ENCODE results near the gene CAND2.

Gene CAND2

DNA sequence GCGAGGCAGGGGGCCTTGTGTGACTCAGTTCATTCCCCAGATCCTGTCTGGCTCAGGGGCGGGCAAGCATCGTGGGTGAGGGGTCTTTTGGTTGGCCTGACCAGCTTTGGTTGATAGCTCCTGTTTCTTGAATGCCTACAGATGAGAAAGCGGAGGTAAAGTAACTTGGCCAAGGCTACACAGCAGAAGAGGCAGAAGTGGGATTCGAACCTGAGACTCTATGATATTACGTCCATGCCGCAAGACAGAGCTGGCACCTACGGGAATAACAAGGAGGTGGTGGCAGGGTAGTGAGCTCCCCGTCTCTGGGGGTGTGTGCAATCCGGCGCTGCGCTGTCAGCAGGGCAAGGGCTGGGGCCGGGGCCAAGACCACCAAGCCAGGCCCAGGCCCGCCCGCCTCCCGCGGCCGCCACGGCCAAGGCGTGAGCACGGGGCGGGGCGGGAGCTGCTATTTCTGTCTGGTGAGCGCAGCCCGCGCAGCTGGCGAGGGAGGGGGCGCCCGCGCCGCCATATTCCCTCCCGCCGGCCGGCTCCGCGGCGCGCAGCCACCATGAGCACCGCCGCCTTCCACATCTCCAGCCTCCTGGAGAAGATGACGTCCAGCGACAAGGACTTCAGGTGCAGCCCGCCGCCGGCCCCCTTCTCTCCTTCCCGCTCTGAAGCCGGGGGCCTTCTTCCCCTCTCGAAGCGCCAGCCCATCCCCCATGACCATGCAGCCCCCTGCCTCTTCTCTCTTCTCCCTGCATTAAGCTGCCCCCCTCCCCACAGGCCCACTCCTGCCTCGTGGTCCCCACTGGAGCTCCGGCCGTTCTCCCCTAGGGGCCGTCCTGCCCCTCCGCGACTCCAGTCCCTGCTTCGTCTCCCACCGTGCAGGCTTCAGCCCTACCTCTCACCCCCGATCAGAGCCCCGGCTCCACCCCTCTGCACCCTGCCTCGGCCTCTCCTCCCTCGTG lies at the start of gene CAND2:
Gene CAND2, plus strand, starts transcription at position 510 of the 953 bp plus-strand sequence. Its CDS starts 41 bp downstream, at position 551.
- peak in 1 of 2 donors; percentile 23 for DNase-seq (ENCODE audit: low read depth in 2 of 2)

- no peak for DNase-seq (ENCODE audit: low read depth in 2 of 2)
Observed at GRCh38 chr3:12748477-12748876, 48.0 kb upstream of the CAND2 start.

- no peak for DNase-seq (ENCODE audit: low read depth in 2 of 2)
Observed at GRCh38 chr3:12750223-12750622, 46.3 kb upstream of the CAND2 start.

DNA sequence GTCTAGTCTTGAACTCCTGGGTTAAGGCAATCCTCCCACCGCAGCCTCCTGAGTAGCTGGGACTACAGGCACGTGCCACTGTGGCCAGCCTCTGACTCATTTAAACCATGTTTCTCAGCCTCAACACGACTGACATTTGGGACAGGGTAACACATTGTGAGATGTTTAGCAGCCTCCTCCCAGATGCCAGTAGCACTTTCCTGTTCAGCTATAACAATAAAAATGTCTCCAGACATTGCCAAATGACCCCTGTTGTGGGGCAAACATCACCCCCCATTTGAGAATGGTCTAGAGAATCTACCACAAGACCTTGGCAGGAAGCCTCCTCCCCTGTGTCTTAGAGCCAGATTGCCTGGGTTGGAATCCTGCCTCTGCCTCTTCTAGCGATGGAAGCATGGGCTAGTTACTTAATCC lies 45.8 kb upstream of the CAND2 start:
- peak in 1 of 2 donors; percentile 39 for DNase-seq (ENCODE audit: low read depth in 2 of 2)

DNA sequence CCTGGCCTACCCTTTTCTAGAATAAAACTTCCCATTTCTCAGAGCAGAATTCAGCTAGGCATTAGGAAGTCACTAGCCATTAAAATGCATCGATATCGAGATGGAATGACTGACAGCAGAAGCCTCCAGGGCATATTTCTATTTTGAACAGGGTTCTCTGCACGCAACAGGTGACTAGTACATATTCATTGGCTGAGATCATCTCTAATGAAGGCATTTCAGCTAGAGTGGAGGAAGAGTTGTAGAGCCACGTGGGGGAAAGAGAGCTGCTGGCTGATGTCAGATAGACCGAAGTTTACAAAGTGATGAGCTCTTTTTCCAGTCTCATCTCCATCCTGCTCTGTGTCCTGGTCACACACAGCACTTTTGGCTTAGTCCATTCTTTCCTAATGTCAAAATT lies 44.9 kb upstream of the CAND2 start:
- no peak for DNase-seq (ENCODE audit: low read depth in 2 of 2)

- no peak for DNase-seq (ENCODE audit: low read depth in 2 of 2)
Observed at GRCh38 chr3:12752102-12752501, 44.4 kb upstream of the CAND2 start.

- no peak for DNase-seq (ENCODE audit: low read depth in 2 of 2)
Observed at GRCh38 chr3:12752809-12753208, 43.7 kb upstream of the CAND2 start.

DNA sequence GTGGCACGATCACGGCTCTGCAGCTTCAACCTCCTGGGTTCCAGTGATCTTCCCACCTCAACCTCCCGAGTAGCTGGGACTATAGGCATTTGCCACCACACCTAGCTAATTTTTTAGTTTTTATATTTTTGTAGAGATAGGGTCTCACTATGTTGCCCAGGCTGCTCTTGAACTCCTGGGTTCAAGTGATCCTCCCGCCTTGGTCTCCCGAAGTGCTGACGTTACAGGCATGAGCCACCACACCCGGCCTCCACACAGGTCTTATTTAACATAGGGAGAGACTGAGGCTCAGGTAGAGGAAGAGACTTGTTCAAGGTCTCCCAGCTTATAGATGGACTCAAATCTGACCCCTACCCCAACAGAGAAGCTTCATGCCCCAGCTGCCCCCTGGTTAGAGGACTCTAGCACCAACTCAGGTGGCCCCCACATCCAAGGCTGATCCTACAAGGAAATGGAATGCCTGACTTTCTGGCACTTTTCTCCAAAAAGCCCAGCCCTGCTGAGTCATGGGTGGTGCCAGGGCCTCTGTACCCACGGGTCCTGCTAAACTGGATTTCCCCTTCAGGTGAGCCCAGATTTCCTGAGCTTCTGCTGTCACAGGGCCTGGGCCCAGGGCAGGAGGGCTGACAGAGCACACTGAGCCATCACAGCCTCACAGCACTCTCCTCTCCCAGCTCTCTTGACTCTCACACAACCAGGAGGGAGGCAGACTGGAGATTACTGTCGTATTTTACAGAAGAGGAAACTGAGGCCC lies 43.0 kb upstream of the CAND2 start:
- no peak for DNase-seq (ENCODE audit: low read depth in 2 of 2)

- no peak for DNase-seq (ENCODE audit: low read depth in 2 of 2)
Observed at GRCh38 chr3:12754313-12754712, 42.2 kb upstream of the CAND2 start.

- no peak for DNase-seq (ENCODE audit: low read depth in 2 of 2)
Observed at GRCh38 chr3:12755754-12756153, 40.7 kb upstream of the CAND2 start.

DNA sequence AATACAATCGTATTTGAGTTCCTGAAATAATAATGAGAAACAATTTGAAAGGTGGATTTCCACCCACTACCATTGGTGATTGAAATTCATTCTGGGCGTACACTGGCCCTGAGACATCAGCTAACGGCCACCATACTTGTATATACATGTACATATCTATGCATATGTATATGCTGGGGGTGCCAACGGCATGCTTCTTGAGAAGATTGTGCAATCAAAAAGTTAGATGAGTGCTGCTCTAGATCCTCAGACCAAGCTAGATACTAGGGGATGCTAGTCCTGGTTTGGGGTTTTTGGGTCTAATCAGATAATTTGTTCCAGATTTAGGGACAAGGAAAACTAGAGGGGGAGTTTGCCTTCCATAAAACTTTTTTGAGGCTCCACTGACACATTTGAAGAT lies 40.3 kb upstream of the CAND2 start:
- DNase-seq (ENCODE audit: low read depth in 2 of 2): no peak

GRCh38 chr3:12756635-12757034 lies 39.8 kb upstream of the CAND2 start:
- DNase-seq (ENCODE audit: low read depth in 2 of 2): no peak

DNA sequence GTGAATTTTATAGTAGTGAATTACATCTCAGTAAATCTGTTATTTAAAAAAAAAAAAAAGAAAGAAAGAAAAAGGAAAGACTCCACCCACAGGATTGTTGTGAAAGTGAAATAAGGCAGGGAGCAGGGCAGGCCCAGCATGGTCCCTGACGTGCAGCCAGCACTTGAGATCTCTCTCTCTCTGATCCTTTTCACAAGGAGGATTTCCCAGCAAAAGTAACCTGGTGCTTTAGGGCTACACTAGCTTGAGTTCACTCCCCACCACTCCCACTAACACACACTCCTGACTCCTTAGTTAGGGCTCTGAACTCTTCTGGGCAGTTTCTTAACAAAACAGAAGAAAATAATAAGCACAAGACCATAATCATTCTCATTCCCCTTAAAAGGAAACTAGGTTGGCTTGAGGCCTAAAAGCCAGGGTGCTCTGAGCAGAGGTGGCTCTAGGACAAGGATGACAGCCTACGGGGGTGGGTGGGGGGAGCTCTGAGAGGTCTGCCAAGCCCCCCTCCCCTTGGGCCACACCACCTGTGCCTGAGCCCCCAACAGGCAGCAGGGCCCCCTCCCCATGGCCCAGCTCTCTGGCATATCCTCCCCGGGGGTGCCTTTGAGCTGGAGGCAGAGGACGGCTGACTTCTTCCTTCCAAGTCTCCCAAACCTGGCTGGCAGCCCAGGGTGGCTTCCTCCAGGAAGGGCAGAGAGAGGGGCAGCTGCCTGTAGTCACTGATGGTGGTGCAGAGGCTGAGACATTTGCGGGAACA lies 38.3 kb upstream of the CAND2 start:
- DNase-seq (ENCODE audit: low read depth in 2 of 2): no peak

GRCh38 chr3:12759097-12759679 lies 37.3 kb upstream of the CAND2 start, which contains the start of gene TMEM40:
TMEM40 (minus strand) TSS chr3:12759259; CDS start chr3:12749832, 9,427 bp downstream.
- DNase-seq (ENCODE audit: low read depth in 2 of 2): no peak

DNA sequence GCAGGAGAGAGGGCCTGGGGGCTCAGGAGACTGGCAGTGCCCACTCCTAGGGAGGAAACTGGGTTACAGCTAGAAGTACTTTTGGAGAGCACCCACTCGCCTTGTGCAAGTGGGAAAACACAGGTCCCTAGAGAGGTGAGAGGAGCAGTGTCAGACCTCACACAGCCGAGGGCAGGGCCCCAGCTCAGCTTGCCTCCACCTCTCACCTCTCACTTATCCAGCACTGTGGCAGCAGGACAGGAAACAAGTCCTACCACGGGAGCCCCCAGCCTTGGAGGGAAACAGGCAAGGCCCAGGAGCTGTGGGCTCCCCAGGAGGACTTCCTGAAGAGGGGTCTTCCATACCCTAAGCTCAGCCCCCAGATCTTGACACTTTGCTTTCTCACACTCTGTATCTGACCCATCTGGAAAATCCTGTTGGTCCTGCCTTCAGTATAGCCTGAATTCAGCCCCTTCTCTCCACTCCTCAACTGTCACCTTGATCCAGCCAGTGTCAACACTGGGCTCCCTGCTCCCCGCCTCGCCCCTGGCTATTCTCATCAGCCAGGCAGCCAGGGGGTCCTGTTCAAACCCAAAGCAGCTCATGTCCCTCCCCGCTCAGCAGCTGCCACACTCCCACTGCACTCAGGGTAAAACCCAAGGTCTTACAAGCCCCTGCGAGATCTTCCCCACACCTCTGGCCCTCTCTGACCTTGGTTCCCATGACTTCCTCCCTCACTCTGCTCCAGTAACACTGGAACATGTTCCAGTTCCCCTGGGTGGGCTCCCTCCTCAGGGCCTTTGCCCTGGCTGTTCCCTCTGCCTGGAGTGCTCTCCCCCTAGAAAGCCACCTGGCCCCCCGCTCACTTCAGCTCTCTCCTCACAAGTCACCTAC lies 36.6 kb upstream of the CAND2 start:
- DNase-seq (ENCODE audit: low read depth in 2 of 2): no peak

GRCh38 chr3:12764171-12764776 lies 32.2 kb upstream of the CAND2 start:
- no peak for DNase-seq (ENCODE audit: low read depth in 2 of 2)

GRCh38 chr3:12766541-12766940 lies 29.9 kb upstream of the CAND2 start:
- DNase-seq (ENCODE audit: low read depth in 2 of 2): no peak

- DNase-seq (ENCODE audit: low read depth in 2 of 2): no peak
Observed at GRCh38 chr3:12768579-12769527, 27.6 kb upstream of the CAND2 start.

- DNase-seq (ENCODE audit: low read depth in 2 of 2): no peak
Observed at GRCh38 chr3:12769761-12770160, 26.7 kb upstream of the CAND2 start.

Measured in stimulated activated CD4-positive, alpha-beta T cell treated with anti-CD3 and anti-CD28 coated beads, Interleukin-15, amount 100 ng/mL, for 48 hours (primary cell).